ENCODE measurements around the gene RNF152.

The RNF152 gene

GRCh38 chr18:61844726-61845125 is 48.1 kb downstream of the RNF152 start:
- H3K4me1 ChIP-seq (ENCODE audit: control insufficient read depth, low read length) = no peaks in the 10 kb centered on the region
- H3K27ac ChIP-seq (ENCODE audit: low read depth, low read length) = no peak overlapping the region
- H3K4me2 ChIP-seq (ENCODE audit: low read length) = no peak overlapping the region
- no peaks in the 10 kb centered on the region for H3K27me3 ChIP-seq (ENCODE audit: control insufficient read depth, low read length)
- no peaks in the 10 kb centered on the region for H3K9me3 ChIP-seq (ENCODE audit: control insufficient read depth, insufficient read depth, low read length)
- H3K79me2 ChIP-seq (ENCODE audit: control insufficient read depth, low read length) = no peaks in the 10 kb centered on the region
- H3K36me3 ChIP-seq (ENCODE audit: control insufficient read depth, low read length) = no peaks in the 10 kb centered on the region
- no peaks in the 10 kb centered on the region for H3K9me2 ChIP-seq (replicated peaks; ENCODE audit: control insufficient read depth, low read length)
- no peaks in the 10 kb centered on the region for H3F3A ChIP-seq (ENCODE audit: control insufficient read depth, insufficient read depth)
- no peaks in the 10 kb centered on the region for H4K20me1 ChIP-seq (ENCODE audit: control insufficient read depth, insufficient read depth, low read depth, low read length)
- H3K4me3 ChIP-seq (ENCODE audit: low read length) = no peak overlapping the region
- no peak for TF ChIP-seq EZH2phosphoT487 (IDR thresholded peaks at IDR 0.05; ENCODE audit: borderline replicate concordance, low read length)
- no peak for TF ChIP-seq CTCF (IDR thresholded peaks at IDR 0.05; ENCODE audit: low read depth, low read length, poor library complexity, severe bottlenecking)

- no peaks in the 10 kb centered on the region for H4K20me1 ChIP-seq (ENCODE audit: control insufficient read depth, insufficient read depth, low read depth, low read length)
- H3K4me1 ChIP-seq (ENCODE audit: control insufficient read depth, low read length) = no peaks in the 10 kb centered on the region
- no peaks in the 10 kb centered on the region for H3K9me2 ChIP-seq (replicated peaks; ENCODE audit: control insufficient read depth, low read length)
- no peaks in the 10 kb centered on the region for H3K36me3 ChIP-seq (ENCODE audit: control insufficient read depth, low read length)
- no peak overlapping the region for H3K4me2 ChIP-seq (ENCODE audit: low read length)
- H3F3A ChIP-seq (ENCODE audit: control insufficient read depth, insufficient read depth) = no peaks in the 10 kb centered on the region
- H3K27me3 ChIP-seq (ENCODE audit: control insufficient read depth, low read length) = 0 out of 2 replicates have a peak, but pooled peaks cover 2% of the 10 kb centered on the region
- H3K27ac ChIP-seq (ENCODE audit: low read depth, low read length) = no peak overlapping the region
- no peaks in the 10 kb centered on the region for H3K79me2 ChIP-seq (ENCODE audit: control insufficient read depth, low read length)
- TF ChIP-seq EZH2phosphoT487 (IDR thresholded peaks at IDR 0.05; ENCODE audit: borderline replicate concordance, low read length) (no peak), CTCF (IDR thresholded peaks at IDR 0.05; ENCODE audit: low read depth, low read length, poor library complexity, severe bottlenecking) (no peak)
- H3K9me3 ChIP-seq (ENCODE audit: control insufficient read depth, insufficient read depth, low read length) = no peaks in the 10 kb centered on the region
- no peak overlapping the region for H3K4me3 ChIP-seq (ENCODE audit: low read length)
Measured at GRCh38 chr18:61842146-61842545, 50.7 kb downstream of the RNF152 start.

DNA sequence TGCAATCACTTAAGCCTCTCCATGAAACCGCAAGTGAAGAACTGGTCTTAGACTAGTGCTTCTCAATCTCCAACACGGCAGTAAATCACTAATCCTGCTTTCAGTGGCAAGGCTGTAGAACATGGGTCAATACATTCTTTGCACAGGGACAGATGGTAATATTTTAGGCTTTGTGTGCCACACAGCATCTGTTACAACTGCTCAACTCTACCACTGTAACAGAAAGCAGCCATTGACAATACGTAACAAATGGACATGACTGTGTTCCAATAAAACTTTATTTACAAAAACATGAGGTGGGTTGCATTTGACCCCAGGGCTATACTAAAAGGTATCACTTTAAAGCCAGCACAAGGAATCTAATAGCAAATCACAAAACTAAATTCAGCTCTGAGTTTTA is 51.1 kb downstream of the RNF152 start:
- no peaks in the 10 kb centered on the region for H3K4me1 ChIP-seq (ENCODE audit: control insufficient read depth, low read length)
- no peak overlapping the region for H3K27ac ChIP-seq (ENCODE audit: low read depth, low read length)
- no peak for TF ChIP-seq EZH2phosphoT487 (IDR thresholded peaks at IDR 0.05; ENCODE audit: borderline replicate concordance, low read length)
- H3F3A ChIP-seq (ENCODE audit: control insufficient read depth, insufficient read depth) = no peaks in the 10 kb centered on the region
- H4K20me1 ChIP-seq (ENCODE audit: control insufficient read depth, insufficient read depth, low read depth, low read length) = no peaks in the 10 kb centered on the region
- no peaks in the 10 kb centered on the region for H3K9me3 ChIP-seq (ENCODE audit: control insufficient read depth, insufficient read depth, low read length)
- H3K36me3 ChIP-seq (ENCODE audit: control insufficient read depth, low read length) = no peaks in the 10 kb centered on the region
- no peaks in the 10 kb centered on the region for H3K79me2 ChIP-seq (ENCODE audit: control insufficient read depth, low read length)
- no peak overlapping the region for H3K4me3 ChIP-seq (ENCODE audit: low read length)
- no peaks in the 10 kb centered on the region for H3K9me2 ChIP-seq (replicated peaks; ENCODE audit: control insufficient read depth, low read length)
- H3K4me2 ChIP-seq (ENCODE audit: low read length) = no peak overlapping the region
- 0 out of 2 replicates have a peak, but pooled peaks cover 2% of the 10 kb centered on the region for H3K27me3 ChIP-seq (ENCODE audit: control insufficient read depth, low read length)

DNA sequence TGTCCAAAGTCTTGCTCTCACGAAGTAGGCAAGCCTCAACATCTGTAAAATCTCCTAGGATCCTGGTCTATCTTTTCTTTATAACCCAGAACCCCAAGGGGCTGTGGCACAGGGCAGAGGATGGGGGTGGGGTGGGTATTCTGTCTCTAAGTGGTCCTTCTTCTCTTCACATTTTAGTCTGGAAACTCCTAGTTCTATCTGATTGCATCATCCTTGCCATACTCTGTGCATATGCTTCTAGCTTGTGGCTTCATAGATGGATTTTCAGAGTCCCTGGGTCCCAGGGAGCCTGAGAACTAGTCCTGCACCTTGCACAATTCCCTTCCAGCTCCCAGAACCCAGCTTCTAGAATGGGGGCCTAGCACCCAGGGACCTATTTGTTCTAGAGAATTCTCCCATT is 52.5 kb downstream of the RNF152 start:
- no peaks in the 10 kb centered on the region for H4K20me1 ChIP-seq (ENCODE audit: control insufficient read depth, insufficient read depth, low read depth, low read length)
- H3K79me2 ChIP-seq (ENCODE audit: control insufficient read depth, low read length) = no peaks in the 10 kb centered on the region
- H3K4me1 ChIP-seq (ENCODE audit: control insufficient read depth, low read length) = no peaks in the 10 kb centered on the region
- no peak overlapping the region for H3K27ac ChIP-seq (ENCODE audit: low read depth, low read length)
- no peaks in the 10 kb centered on the region for H3K9me3 ChIP-seq (ENCODE audit: control insufficient read depth, insufficient read depth, low read length)
- TF ChIP-seq CTCF (IDR thresholded peaks at IDR 0.05; ENCODE audit: low read depth, low read length, poor library complexity, severe bottlenecking) = no peak
- no peak for TF ChIP-seq EZH2phosphoT487 (IDR thresholded peaks at IDR 0.05; ENCODE audit: borderline replicate concordance, low read length)
- H3K9me2 ChIP-seq (replicated peaks; ENCODE audit: control insufficient read depth, low read length) = no peaks in the 10 kb centered on the region
- 0 out of 2 replicates have a peak, but pooled peaks cover 2% of the 10 kb centered on the region for H3K27me3 ChIP-seq (ENCODE audit: control insufficient read depth, low read length)
- no peaks in the 10 kb centered on the region for H3F3A ChIP-seq (ENCODE audit: control insufficient read depth, insufficient read depth)
- H3K4me2 ChIP-seq (ENCODE audit: low read length) = no peak overlapping the region
- H3K4me3 ChIP-seq (ENCODE audit: low read length) = no peak overlapping the region
- no peaks in the 10 kb centered on the region for H3K36me3 ChIP-seq (ENCODE audit: control insufficient read depth, low read length)

All from DOHH2 (cell line).